GM18868 (cell line): ENCODE data around the gene BRD7.

ENCODE experiments used
- ATAC-seq: cut with Tn5 transposase; IDR thresholded peaks from one replicate; pipeline ENCODE4 v1.9.1; 2021; ENCODE audit warnings: mild to moderate bottlenecking, moderate library complexity; ENCODE audit not compliant: unreplicated experiment

The BRD7 gene

DNA sequence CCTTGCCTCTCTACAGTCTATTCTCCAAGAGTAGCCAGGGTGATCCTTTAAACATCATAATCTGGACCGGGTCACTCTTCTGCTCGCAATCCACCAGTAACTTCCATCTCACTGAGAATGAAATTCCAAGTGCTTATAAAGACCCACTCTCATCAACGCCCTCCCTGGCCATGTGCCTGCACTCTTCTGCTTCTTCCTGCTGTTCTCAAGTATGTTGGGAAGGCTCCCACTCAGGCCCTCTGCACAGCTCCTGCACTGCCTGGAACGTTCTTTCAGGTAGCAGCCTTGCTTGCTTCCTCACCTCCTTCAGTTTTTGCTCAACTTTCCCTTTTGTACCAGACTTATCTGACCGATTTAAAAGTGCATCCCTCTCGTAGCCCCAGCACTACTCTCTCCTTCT, 44.4 kb downstream of the BRD7 start:
- no peak for ATAC-seq

DNA sequence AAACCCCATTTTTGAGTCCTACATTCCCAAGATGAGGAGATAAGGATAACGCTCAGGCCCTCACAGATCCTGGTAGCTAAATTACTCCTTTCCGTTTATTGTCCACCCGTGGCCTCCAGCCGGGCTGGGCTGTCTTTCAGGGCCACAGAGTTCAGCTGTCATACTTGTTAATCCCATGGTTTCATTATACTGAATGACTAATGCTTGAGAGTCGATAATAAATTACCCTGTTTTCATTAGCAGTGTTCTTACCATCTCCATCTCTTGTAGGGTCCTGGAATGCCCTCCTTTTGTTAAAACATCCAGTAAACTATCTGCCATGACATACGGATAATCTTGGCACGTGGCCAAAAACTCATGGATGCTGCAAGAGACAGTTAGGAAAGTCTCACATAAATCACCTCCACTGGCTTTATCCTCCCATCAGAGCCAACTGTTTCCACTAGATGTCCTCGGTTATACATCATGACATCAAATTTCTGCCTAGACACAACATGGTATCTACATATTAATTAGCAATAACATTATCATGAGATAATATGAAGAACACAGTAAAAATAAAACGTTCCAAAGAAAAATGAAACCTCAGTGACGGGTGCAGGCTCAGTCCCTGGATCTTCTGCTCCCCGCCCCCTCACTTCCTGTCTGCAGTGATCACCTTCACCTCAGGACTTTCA, 45.3 kb downstream of the BRD7 start:
- no peak for ATAC-seq

- no peak for ATAC-seq
Observed at GRCh38 chr16:50322333-50322732, 46.5 kb downstream of the BRD7 start.

GRCh38 chr16:50320310-50320709, 48.5 kb downstream of the BRD7 start:
- no peak for ATAC-seq

GRCh38 chr16:50318796-50319578, 49.8 kb downstream of the BRD7 start:
- no peak for ATAC-seq

DNA sequence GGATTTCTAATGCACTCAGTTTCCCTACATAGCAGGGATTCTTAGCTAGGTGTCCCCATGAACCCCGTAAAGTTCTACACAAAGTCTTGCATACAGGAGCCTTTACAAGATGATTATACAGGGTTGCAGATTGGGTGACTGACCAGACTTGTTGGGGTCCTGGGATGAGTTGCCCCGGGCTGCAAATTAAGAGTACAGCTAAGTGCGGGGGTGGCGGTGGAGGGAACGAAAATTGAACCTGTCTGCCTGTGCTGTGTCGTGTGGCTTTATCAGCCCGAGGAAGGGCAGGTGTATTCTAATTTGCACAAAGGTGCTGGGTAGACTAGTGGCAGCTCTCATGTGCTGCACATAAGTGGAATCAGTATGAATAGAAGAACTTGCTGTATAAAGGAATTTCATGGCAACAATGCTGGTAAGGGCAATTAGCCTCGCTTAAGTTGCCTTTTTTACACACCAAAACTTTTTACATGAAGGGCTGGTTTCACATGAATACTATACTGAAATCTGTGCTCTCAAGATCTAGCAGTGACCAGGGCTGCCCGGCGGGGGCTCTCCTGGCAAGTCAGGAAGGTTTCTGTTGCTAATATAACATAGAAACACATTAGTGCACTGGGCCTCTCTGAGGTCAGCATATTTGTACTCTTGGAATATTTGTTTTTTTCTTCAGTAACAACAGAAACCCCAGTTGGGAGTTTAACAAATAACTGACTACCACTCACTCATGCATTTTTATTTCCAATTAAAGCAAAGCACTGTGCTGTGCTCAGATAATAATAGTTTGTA, 51.7 kb downstream of the BRD7 start:
- no peak for ATAC-seq

DNA sequence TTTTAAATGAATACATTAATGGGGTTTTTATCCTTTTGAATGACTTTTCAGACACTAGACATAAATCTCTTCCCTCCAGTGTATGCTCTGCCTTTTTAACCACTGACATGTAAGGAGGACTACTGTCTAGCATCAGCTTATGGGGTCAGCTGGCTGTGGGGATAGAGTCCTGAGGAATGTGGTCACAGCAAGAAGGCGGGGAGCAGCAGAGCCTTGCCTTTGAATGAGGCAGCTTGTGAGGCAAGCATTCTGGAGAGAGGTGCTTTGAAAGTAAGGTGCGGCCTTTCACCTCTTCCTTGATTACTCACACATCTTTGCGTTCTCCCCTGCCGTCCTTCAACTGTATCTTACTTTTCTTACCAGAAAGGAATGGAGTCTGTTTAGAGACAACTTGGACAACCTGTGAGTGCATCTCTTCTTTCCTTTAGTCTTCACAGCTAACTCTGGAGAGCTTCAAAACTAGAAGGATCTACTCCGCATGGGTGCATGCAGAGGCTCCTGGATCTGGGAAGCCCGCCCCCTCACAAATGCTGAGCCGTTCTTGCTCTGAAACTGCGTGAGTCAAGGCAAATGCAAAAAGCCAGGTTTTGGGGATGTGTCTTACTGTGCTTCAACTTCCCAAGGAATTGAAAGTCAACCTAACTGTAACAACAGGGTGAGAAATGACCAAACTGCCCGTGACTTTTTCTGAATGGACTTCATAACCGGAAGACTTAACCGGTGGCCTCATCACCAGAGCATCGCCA, 52.5 kb downstream of the BRD7 start:
- no peak for ATAC-seq

DNA sequence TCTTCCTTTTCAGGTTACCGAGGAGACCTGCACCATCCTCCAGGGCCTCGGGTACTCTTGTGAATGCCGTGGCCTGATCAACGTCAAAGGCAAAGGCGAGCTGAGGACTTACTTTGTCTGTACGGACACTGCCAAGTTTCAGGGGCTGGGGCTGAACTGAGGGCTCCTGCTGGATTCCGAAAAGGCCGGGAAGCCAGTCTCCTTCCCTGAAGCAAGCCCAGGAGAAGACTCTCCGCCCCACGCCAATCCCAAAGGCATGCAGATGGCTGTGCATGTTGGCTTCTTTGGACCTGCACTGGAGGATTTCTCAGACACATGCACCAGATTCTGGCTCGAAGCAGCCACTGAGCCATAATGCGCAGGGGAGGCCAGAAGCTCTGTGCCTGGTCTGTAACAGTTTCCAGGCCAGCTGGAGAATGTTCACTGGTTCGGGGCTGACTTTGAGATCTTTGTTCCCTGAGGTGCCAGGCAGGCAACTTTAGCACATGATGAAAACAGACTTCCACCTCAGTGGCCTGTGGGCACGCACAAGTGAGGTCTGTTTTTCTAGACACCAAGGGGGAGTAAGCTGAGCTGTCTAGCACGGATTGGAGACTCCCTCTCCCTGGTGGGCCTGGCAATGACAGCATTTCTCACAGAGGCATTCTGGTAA, 53.3 kb downstream of the BRD7 start:
- ATAC-seq: no peak

GRCh38 chr16:50314665-50315064, 54.1 kb downstream of the BRD7 start:
- ATAC-seq: no peak

- no peak for ATAC-seq
Observed at GRCh38 chr16:50313596-50314478, 55.0 kb downstream of the BRD7 start.

DNA sequence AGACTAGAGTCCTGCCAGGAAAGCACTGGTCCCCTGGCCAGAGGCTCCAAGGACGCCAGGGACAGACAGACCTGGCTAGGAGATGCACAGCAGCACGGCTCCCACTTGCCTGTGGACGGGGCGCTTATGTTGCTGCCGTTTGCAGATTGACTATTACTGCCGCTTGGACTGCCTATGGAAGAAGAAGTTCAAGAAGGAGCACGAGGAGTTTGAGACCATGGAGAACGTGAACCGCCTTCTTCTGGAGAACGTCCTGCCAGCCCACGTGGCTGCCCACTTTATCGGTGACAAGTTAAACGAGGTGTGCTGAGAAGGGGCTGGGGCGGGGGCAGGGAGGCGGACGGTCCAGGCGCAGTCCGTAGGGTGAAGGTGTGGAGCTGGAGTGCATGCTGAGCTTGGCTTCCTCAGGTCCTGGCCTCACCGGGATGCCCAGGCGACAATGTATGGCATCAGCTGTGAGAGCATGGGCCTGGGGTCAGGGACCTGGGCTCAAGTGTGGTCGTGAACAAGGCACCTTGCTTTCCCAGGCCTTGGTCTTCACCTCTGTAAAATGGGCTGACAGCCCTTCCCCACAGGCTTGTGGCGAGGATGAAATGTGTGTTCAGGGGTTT, 56.8 kb downstream of the BRD7 start:
- no peak for ATAC-seq

DNA sequence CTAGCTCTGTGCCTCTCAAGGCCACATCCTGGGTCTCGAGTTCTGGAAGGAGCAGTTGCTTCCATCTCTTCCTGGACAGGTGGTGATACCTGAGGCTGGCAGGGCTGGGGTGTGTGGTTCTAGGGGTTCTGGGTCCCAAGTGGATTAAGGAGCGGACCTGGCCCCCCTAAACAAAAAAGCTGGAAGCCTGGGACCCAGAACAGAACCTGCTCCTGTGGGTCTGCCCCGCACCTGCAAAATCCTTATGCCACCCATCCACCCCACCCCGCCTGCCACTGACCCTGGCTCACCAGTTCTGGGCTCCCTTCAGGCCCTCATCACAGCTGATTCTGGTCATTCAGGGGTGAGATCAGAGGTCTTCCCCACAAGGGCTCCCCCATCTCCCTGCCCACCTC, 57.7 kb downstream of the BRD7 start:
- no peak for ATAC-seq

DNA sequence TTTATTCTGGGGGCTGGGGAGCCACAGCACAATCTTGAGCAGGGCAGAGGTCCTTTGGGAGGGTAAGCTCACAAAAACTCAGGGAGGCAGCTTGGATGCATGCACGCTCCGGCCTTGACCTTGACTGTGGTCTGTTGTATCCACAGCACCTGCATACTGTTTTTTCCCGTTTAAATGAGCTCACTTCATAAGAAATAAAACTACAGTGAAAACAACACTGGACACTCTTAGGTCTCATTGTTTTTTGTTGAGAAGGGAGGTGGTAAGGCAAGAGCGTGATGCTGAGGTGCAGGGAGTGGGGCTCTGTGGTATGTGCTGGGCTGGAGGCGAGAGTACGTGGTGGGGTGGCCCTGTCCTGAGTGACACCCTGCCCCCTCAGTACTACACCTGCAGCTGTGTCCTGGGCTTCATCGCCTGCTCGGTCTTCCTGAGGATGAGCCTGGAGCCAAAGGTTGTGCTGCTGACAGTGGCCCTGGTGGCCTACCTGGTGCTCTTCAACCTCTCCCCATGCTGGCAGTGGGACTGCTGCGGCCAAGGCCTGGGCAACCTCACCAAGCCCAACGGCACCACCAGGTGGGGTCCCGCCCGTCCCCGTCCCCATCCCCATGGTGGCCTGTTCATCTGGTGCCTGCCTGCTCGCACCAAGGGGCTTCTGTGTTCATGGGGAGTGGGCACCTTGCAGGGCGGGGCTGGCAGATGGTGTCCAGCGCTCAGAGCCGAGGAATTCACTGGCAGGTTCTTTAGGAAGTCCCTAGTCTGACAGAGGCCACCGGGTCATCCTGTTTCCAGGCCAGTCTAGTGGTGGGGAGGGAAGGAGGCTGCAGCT, 58.3 kb downstream of the BRD7 start:
- ATAC-seq: no peak

DNA sequence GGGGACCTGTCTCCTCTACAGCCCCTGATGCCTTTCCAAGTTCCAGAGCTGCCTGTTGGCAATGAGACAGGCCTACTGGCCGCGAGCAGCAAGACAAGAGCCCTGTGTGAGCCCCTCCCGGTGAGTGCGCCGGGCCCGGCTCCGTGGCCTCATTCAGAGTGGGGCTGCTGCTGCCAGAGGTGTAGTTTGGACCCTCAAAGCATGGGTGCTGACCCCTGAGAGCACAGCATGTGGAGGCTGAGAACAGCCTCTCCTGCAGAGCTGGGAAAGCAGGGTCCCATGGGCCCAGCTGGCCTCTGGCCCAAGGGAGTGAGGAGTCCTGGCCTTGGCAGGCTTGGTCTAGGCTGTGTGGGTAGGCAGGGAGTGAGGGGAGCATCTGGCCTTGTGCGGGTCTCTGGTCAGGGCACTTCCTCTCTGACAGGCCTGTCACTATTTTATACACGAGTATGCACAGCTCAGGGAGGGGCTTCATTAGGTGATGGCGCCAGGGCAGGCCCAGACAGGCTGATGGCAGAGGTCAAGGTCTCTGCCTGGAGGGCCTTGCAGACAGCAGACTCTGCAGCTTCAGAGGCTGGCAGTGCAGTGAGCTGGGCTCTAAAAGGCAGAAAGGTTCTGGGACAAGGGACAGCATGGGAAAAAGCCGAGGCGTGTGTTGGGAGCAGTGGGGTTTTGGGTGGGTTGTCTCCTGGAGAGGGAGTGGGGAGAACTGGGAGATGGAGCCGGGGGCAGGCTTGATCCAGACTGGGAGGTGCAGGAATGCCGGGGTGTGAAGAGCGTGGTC, 59.1 kb downstream of the BRD7 start:
- no peak for ATAC-seq

DNA sequence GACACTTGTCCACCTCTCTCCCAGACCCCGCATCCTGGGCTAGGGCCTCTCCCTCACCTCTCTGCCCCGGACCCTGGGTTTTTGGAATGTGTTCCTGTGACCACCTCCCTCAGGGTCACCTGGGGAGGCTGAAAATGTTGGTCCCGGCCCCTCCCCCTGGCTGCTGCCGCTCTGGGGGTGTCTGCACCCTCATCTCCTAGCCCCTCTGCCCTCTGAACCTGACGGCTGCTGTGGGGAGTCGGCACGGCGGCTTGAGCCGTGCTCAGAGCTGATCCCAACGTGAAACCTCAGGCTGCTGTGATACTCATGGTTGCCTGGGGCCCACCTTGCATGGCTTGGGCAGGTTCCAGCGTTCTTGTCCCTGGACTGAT, 59.6 kb downstream of the BRD7 start:
- no peak for ATAC-seq

GRCh38 chr16:50308237-50308965, 60.4 kb downstream of the BRD7 start:
- ATAC-seq: no peak

DNA sequence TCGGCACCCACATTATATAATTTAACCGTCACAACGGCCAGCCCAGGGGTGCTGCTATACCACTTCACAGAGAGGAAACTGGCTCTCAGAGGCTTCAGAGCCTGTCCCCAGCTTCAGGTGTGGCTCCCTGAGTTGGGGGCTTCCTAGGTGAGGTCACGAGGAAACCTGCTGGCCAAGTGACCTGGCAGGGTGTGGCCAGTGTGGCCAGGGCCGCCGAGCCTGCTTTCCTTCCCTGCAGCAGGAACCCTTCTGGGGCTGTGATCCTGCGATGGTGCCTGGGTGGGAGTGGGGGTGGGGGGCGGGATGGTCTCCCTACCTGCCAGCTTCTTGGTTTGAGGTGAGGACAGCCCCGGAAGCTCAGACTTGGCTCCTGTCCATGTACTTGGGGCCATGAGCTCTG, 62.5 kb downstream of the BRD7 start:
- ATAC-seq: no peak
